Measurements from ENCODE around the gene ZCCHC2.

Gene ZCCHC2

DNA sequence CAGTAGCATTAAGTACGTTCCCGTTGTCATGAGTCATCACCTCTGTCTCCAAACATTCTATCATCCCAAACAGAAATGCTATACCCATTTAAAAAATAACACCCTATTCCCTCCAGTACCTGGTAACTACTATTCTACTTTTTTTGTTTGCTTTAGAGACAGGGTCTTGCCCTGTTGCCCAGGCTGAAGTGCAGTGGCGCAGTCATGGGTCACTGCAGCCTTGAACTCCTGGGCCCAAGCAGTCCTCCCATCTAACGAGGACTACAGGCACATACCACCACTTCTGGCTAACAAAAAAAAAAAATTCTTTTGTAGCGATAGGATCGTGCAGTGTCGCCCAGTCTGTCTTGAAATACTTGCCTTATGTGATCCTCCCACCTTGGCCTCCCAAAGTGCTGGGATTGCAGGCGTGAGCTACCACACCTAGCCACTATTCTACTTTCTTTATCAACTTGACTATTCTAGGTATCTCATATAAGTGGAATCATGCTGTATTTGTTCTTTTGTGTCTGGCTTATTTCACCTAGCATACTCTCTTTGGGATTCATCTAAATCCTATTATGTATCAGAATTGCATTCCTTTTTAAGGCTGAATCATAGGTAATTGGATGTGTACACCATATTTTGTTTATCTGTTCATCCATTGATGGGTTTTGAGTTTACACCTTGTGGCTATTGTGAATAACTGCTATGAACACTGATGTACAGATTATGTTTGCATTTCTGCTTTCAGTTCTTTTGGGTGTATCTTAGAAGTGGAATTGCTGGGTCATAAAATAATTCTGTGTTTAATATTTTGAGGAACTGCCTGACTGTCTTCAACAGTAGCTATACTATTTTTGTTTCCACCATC is 14.4 kb downstream of the ZCCHC2 start:
- DNase-seq (ENCODE audit: low read depth, low spot score) = no peak
- peak overlapping the region; percentile 55 for H3K27ac ChIP-seq

DNA sequence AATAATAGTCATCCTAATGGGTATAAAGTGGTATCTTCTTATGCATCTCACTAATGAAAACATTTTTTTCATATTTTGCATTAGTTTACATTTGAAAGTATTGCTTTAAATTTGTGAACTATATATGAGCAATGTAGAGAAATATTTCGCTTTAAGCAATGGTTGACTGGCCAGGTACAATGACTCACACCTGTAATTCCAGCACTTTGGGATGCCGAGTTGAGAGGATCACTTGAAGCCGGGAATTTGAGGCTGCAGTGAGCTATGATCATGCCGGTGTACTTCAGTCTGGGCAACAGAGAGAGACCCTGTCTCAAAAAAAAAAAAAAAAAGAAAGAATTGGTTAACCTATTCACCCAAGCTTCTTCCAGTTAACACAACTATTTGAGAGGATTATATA is 15.1 kb downstream of the ZCCHC2 start:
- H3K27ac ChIP-seq = peak overlapping the region; percentile 55
- DNase-seq (ENCODE audit: low read depth, low spot score) = no peak

DNA sequence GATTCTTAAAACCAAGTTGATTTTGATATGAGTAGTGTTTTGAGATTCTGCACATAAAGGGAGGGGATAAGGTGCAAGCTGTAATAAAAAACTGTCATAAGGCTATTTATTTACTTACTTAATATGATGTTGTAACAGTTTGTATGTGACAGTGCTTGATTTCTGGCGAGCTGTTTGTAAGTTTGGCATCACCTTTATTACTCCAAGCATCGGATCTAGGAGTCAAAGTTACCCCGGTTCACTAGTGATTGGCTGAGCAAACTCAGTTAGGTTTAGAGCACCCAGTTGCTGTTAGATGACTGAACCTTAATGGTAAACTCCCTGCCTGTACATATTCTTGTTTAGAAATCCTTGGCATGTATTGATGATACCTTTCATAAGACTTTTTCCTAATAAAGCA is 16.1 kb downstream of the ZCCHC2 start:
- DNase-seq (ENCODE audit: low read depth, low spot score) = no peak
- H3K27ac ChIP-seq = no peak overlapping the region

DNA sequence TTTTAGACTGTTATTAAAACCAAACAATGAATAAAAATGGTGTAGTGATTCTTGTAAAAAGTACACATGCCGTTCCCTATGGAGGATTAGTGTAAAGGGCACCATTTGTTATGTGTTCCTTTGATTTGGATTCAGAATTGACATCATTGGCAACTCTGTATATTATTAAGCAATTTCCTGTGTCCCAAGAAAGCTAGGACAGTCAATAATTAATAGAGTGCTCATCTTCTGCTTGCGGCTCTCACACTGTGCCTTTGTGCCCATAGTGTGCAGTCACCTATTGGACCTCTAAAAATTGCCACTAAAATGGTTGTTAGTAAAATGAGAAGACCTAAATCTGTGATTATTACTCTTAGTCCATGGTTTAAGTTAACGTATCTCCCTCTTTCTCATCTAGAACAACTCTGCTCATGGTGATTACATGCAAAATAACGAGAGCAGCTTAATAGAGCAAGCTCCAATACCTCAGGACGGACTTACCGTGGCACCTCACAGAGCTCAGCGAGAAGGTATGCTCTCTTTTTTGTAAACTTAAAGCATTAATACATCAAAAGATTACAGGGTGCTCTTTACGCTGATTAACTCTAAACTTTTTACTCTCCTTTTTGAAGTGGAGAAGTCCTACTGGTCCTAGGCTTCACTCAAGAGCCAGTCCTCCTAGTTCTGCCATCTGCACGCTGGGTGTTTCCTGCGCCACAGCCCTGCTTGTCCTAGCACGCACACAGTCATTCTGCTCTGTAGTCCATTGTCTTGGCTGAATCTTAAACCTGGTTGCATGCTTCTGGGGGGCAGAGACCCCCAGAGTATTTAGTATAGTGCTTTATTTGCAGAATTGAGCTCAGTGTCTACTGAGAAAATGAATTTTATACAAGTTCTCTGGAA is 16.7 kb downstream of the ZCCHC2 start:
- H3K27ac ChIP-seq = no peak overlapping the region
- no peak for DNase-seq (ENCODE audit: low read depth, low spot score)

DNA sequence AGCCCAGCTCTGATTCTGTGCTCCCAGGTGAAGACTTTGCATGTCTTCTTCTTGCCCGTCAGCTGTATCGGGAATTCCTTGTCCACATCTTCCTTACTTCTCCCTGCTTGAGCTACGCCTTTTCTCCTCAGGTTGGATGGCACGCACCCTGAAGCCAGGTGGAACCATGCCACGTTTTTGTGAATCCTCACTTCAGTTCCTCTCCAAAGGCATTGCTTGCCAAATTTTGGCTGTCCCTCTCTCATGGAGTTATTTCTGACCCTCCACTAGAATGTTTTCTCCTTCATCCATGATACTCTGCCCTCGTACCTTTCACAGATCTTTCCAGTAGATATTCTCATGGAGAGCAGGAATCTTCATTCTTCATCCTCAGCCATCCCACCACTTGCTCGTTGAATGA is 20.2 kb downstream of the ZCCHC2 start:
- DNase-seq (ENCODE audit: low read depth, low spot score) = no peak
- no peak overlapping the region for H3K27ac ChIP-seq

DNA sequence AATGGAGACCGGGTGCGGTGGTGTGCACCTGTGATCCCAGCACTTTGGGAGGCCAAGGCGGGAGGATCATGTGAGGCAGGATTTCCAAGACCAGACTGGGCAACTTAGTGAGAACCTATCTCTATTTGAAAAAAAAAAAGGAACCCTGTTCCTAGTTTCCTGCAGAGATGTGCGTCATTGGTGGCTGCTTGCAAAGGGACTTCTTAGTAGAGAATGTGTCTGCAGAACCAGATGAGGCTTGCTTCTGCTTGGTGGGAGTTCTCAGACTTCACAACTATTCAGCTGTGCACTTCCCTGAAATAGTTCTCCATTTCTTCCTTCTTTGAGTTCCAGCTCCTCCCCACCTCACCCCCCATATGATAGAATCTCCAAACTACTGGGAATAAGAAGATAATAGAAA is 22.3 kb downstream of the ZCCHC2 start:
- H3K27ac ChIP-seq = no peak overlapping the region
- DNase-seq (ENCODE audit: low read depth, low spot score) = no peak

DNA sequence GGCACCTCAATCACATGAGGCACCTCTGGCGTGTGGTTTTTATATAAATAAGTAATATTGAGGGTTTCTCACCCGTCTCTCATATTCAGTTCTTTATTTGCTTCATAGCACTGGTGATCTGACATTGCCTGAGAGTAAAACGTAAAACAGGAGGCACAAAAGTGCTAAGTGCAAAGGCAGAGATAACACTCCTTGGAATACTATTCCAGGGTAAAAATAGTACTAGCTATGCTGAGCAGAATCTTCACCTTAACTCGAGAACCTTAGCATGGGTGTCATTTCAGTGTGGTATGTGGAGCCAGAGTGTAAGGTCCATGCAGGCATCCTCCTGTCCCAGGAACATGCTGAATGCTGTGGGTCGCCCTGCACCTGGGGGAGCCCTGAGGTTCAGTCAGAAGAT is 26.9 kb downstream of the ZCCHC2 start:
- H3K27ac ChIP-seq = no peak overlapping the region
- DNase-seq (ENCODE audit: low read depth, low spot score) = no peak

DNA sequence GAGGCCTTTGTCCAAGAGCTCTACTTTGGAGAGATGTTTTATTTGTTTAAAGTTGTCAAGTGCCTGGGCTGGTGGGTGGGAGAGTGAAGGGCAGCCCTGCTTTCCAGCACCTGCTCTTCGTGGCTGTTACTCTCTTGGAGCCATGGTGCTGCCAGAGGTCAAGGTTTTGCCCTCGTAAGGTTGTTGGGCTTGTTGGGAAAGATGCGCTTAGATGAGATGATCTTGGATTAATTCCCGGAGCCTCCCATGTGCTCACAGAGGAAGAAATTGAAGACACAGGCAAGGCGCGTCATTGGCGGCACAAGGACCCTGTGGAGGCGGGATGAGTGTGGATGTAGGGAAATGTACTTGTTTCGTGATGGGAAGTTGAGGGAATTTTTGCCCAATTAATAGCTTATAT is 27.9 kb downstream of the ZCCHC2 start:
- H3K27ac ChIP-seq = no peak overlapping the region

DNA sequence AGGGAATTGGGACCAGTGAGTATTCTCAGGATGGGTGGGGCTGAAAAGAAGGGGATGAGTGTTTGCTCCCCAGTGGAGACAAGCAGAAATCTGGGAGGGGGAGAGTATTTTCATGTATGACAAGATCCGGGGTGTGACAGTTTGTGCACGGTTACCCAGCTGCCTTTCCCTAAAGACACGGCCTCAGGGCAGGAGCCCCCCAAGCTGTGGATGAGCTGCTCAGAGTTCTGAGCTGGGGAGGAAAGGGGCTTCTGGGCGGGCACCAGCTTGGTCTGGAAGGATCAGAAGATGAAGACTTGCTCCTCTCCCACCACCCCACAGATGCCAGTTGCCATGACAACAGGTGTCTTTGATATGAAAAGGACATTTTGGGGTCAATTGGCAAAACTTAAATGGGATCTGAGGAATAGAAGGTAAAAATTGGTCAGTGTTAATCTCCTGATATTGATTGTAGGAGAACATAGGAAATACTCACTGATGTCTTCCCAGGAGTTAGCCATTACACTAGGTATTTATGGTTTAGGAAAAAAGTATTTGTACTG is 29.2 kb downstream of the ZCCHC2 start:
- DNase-seq (ENCODE audit: low read depth, low spot score) = no peak

More for the DNA sequence above, 27.9 kb downstream of the ZCCHC2 start:
- DNase-seq (ENCODE audit: low read depth, low spot score) = no peak

DNA sequence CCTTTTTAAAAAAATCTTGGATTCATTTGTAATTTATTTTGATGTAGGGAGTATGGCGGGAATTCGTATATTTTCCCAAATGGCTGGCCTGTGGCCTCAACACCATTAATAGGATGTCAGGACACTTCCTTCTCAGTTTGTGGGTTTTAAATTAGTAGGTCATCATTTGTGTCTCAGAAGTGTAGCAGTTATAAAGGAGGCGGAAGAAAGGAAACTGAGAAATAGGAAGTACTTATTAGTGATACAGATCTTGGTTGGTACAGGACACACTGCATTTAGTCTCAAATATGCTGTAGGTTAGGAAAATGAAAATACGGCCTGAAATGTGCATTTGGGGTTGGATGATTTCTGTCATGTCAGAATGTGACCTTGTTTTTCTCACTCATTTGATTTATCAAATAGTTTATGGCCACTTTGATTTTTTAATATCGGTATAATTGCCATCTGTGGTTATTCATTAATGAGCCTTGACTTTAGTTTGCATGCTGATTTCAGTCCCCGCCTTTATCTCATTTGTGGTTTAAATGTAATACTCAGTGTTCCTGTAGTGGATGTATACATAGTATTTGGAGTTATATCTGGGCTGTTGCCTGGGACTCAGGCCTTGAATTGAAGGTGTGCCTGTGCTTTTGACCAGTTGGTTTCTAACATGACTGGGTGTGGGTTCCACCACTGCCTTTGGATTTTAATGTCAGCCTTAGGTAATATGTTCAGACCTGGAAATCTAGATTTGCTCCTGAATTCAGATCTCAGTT is 31.4 kb downstream of the ZCCHC2 start:
- H3K27ac ChIP-seq = no peak overlapping the region
- DNase-seq (ENCODE audit: low read depth, low spot score) = no peak

More for the DNA sequence above, 29.2 kb downstream of the ZCCHC2 start:
- H3K27ac ChIP-seq = no peak overlapping the region

DNA sequence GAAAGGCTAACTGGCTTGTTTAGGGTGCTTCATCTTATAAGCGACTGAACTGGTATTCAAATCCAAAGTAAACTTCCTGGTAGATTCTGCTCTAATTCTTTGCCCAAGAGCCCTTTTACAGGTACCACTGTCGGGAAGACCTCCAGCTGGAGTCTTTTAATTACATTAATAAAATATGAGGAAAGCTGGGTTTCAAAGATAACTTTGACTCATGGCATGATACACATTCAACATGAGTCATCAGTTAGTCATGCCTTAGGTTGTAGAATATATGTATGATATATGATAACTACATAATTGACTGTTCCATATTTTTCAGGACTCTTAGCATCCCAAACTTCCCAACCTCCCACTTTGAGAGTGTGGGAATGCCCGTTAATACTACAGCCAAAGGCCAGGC is 32.3 kb downstream of the ZCCHC2 start:
- H3K27ac ChIP-seq = no peak overlapping the region
- DNase-seq (ENCODE audit: low read depth, low spot score) = no peak

DNA sequence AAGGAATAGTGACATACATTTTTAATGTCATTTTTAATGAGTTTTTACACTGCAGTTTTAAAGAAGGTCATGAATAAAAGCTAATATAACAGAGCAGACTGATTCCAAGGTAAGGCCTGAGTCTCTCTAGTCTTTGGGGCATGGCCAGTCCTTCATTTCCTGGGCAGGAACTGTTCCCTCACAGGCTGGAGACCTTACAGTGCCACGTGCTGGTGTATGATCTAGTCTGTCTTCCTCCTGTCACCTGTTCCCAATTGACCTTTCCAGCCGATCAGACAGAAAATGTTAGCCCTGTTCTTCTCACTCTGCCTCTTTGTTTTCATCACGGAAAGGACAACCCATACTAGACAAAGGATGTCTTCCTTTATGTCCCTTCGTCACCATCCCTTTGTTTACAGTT is 33.6 kb downstream of the ZCCHC2 start:
- no peak for DNase-seq (ENCODE audit: low read depth, low spot score)
- H3K27ac ChIP-seq = no peak overlapping the region

DNA sequence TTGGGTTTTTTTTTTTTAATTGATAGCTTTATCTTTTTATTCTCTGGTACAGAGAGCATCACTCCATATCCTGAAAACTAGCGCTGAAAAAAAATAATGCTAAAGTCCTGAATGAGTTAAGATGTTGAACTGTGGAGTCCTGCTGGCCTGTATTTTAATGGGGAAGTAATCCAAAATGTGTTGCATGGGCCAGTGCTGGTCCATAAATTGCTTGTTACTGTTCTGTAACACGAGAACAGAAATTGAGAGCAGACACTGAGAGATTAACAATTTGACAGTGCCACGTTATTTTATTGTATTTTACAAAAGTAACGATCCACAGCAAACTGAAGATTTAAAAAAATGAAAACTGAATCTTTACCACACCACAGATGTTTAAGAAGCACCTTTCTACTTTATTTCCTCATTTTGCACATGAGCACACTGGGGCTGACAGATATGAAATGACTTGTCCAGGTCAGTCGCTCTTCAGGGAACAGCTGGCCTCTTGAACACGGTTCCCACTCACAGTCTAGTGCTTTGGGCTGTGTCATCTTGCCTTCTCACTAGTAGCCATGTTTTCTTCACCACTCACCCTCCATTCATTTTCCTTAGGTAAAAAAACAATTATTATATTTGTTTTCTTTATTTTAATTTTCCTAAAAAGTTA is 35.3 kb downstream of the ZCCHC2 start:
- no peak overlapping the region for H3K27ac ChIP-seq

DNA sequence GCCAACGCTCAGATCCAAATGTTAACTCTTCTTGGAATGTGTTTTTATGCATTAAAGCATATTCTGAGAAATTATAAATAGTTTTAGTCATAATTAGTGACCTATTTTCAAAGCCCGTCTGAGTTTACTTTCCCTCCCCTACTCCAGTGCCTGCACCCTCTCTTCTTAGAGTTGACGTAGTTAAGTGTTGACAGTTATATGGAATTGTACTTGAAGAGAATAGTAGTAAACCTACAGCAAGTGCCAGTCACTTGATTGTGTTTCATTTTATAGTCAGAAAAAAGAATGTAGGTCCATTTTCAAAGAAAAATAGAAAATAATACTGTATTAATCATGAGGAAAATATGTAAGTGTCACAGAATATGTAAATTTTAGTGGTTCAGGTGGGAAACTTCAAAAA is 41.2 kb downstream of the ZCCHC2 start:
- DNase-seq (ENCODE audit: low read depth, low spot score) = no peak
- no peak overlapping the region for H3K27ac ChIP-seq

More for the DNA sequence above, 35.3 kb downstream of the ZCCHC2 start:
- DNase-seq (ENCODE audit: low read depth, low spot score) = no peak

DNA sequence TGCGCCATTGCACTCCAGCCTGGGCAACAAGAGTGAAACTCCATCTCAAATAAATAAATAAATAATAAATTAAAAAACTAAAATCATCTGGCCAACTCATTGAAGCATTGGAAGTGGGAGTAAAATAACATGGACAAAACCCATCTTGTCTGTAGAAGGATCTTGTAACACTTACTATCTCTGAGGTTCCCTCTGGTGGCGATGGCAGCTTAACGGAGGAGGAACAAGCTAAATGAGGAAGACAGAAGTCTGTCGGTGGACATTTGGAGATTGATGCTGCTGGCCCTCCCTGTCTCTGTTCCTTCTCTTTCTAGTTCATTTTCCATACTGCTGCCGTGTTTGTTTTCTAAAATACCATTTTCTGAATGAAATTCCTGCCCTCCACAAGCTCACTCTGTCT is 43.4 kb downstream of the ZCCHC2 start:
- H3K27ac ChIP-seq = no peak overlapping the region
- no peak for DNase-seq (ENCODE audit: low read depth, low spot score)

DNA sequence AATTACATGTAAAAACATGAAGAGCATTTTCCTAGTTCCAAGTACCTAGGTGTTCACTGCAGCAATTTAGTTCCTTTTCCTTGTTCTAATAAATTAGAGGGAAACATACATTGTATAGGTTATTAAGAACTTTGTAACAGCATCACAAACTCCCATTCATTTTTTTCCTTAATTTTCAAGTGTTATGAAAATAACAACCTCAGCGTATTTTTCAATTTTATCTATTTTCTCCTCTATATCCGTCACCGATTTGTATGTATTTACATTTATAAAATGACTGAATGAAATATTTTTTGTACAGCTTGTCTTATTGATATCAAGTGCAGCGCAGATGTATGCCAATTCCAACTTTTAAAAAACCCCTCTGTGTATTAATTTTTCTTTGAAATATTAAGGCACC is 44.0 kb downstream of the ZCCHC2 start:
- H3K27ac ChIP-seq = no peak overlapping the region
- DNase-seq (ENCODE audit: low read depth, low spot score) = no peak

DNA sequence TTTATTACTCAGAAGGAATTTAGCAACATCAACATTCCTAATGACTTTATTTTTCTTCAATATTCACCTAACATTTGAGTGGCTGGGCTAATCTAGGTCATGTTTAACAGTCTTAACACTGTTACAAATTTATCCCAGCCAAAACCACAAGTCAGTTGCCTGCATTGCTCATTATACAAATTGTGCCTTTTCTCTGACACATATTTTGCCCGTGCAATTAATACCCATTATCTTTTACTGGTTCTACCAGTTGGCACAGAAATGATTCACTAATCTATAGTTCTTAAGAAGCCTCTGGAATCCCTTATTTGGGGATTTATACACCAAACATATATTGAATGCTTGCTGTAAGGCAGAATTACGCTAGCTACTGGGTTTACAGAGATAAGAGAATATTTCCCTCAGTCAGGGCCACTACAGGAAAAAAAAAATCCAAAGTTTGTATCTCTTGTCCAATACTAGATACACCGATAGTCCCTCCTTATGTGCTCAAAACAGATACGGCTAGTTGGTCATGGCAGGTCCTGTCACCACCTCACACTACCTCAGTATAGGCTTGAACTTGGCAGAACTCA is 46.3 kb downstream of the ZCCHC2 start:
- no peak for DNase-seq (ENCODE audit: low read depth, low spot score)

DNA sequence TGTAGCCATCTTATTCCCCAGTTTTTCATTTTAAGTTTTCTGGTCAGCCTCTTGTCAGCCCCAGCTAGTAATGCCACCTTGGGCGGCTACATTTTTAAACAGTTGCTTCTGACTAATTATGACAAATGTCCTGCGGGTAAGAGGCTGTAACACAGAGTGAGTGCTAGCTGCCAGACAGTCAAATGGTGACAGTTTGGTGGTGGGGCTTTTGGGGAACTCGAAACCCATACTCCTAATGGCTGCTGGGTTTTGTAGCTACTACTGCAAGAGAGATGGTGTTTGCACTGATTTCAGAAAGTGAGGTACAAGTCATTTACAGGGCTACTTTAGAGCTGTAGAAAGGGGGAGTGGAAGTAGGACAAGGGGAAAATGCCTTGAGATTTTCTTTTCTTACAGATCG is 48.2 kb downstream of the ZCCHC2 start:
- DNase-seq (ENCODE audit: low read depth, low spot score) = no peak
- no peak overlapping the region for H3K27ac ChIP-seq

More for the DNA sequence above, 46.3 kb downstream of the ZCCHC2 start:
- H3K27ac ChIP-seq = no peak overlapping the region

DNA sequence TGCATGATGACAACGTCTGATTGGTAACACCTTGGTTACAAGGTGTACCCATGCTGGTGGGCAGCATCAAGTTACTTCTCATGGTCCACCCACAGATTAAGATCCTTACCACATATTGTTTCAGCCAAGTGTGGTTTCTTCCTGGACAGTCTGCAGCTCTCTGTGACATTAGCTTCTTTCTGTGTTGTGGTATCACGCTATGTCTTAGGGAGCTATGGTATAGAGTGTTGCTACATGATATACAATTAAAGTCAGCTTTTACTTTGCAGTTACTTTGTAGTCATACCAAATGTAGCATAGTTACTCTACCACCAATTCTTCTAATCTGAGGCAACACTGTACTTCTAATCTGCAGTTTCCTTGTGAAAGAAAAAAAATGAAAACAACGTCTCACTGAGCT is 48.8 kb downstream of the ZCCHC2 start:
- no peak for DNase-seq (ENCODE audit: low read depth, low spot score)
- peak overlapping the region; percentile 37 for H3K27ac ChIP-seq

All from epithelial cell of prostate (primary cell).